MM.1S (cell line): ENCODE data around the gene INPP5D.
A peak's percentile ranks its signal among the peaks of the same experiment; 100 is the strongest.

Experiments used
- DNase-seq: peaks from one replicate; pipeline ENCODE4 v3.0.0-alpha.2; 2015
- H2AFZ ChIP-seq: fragments of 300-600 bp; sonication (generic); 2 replicates; pipeline ENCODE4 v1.6.0; 2016; ENCODE audit warnings: antibody characterized with exemption, low read length
- H3F3A ChIP-seq: fragments of 300-600 bp; sonication (generic); 2 replicates; pipeline ENCODE4 v1.6.1; 2016; ENCODE audit warnings: mild to moderate bottlenecking, antibody characterized with exemption, low read length, moderate library complexity, mixed read lengths; ENCODE audit not compliant: insufficient read depth
- H3K27ac ChIP-seq: fragments of 300-600 bp; sonication (generic); 2 replicates; pipeline ENCODE4 v1.5.1; 2016; ENCODE audit warnings: mild to moderate bottlenecking, low read length
- H3K27me3 ChIP-seq: fragments of 300-600 bp; sonication (generic); replicated peaks from 2 replicates; pipeline ENCODE4 v1.6.0; 2016; ENCODE audit warnings: low read length; ENCODE audit not compliant: insufficient read depth
- H3K36me3 ChIP-seq: fragments of 300-600 bp; sonication (generic); replicated peaks from 2 replicates; pipeline ENCODE4 v1.6.1; 2016; ENCODE audit warnings: mild to moderate bottlenecking, low read length, mixed read lengths; ENCODE audit not compliant: insufficient read depth
- H3K4me1 ChIP-seq: fragments of 300-600 bp; sonication (generic); 2 replicates; pipeline ENCODE4 v1.6.1; 2016; ENCODE audit warnings: low read length, mixed read lengths
- H3K4me2 ChIP-seq: fragments of 300-600 bp; sonication (generic); 2 replicates; pipeline ENCODE4 v1.6.0; 2016; ENCODE audit warnings: low read depth, low read length
- H3K4me3 ChIP-seq: fragments of 300-600 bp; sonication (generic); 2 replicates; pipeline ENCODE4 v1.5.1; 2016; ENCODE audit warnings: low read length, mixed read lengths
- H3K79me2 ChIP-seq: fragments of 300-600 bp; sonication (generic); 2 replicates; pipeline ENCODE4 v1.6.1; 2016; ENCODE audit warnings: mixed run types, low read length, mixed read lengths
- H3K9ac ChIP-seq: fragments of 300-600 bp; sonication (generic); 2 replicates; pipeline ENCODE4 v1.6.1; 2016; ENCODE audit warnings: low read length, mixed read lengths
- H3K9me2 ChIP-seq: fragments of 300-600 bp; sonication (generic); replicated peaks from 2 replicates; pipeline ENCODE4 v1.6.1; 2016; ENCODE audit warnings: mild to moderate bottlenecking, low read length, mixed read lengths; ENCODE audit not compliant: insufficient read depth
- H3K9me3 ChIP-seq: fragments of 300-600 bp; sonication (generic); replicated peaks from 2 replicates; pipeline ENCODE4 v1.6.1; 2016; ENCODE audit warnings: mild to moderate bottlenecking, low read length, mixed read lengths; ENCODE audit not compliant: insufficient read depth
- H4K20me1 ChIP-seq: fragments of 300-600 bp; sonication (generic); 2 replicates; pipeline ENCODE4 v1.6.1; 2016; ENCODE audit warnings: mild to moderate bottlenecking, low read length, moderate library complexity, mixed read lengths; ENCODE audit not compliant: insufficient read depth
- CTCF ChIP-seq: fragments of 300-600 bp; sonication (generic); IDR thresholded peaks from 2 replicates; pipeline ENCODE4 v1.5.1; 2016; ENCODE audit warnings: antibody characterized with exemption, low read length, mixed read lengths
- EZH2 ChIP-seq: fragments of 300-600 bp; sonication (generic); optimal IDR thresholded peaks from 2 replicates; pipeline ENCODE3; 2017; ENCODE audit warnings: low read depth, mild to moderate bottlenecking, antibody characterized with exemption, low read length, mixed read lengths
- EZH2phosphoT487 ChIP-seq: fragments of 300-600 bp; sonication (generic); IDR thresholded peaks from 2 replicates; pipeline ENCODE4 v1.6.1; 2018; ENCODE audit warnings: antibody characterized with exemption, low read length

The INPP5D gene

DNA sequence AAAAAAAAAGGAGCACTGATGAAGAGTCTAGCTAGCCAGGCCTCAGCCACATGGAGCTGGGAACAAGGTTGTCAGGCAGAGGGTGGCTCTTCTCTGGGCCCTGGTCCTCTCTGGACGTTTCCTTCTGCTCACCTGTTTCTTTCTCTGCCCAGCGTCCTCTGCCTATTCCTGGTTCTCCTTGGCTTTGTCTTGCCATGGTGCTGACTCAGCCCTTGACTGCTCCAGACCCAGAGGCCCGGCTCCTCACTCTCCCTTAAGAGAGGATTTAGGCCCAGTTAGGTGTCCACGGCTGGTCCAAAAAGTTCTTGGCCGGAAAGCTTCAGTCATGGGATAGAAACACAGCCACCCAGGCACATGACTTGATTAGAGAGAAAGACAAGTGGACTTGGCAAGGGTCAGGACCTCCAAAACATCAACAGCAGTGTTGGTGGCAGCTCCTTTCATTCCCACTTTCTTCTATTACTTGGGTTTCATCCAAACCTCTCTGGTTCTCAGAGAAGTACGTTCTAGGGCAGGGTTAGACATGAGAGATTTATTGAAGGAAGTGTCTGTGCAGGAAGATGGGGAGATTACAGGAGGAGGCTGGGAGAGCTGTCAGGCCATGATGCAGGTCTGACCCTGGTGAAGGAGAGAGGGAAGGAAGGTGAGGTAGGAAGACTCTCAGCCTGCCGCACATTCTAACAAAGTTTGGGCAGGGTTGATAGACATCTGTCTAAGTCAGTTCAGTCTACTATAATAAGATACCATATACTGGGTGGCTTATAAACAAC lies 176.9 kb downstream of the INPP5D start:
- H3K79me2 ChIP-seq, result no peaks in the 10 kb centered on the region
- H3K4me3 ChIP-seq, result no peak overlapping the region
- no peaks in the 10 kb centered on the region for H3K9me3 ChIP-seq
- 0 out of 2 replicates have a peak, but pooled peaks cover 4% of the 10 kb centered on the region for H3F3A ChIP-seq
- peaks cover 4% of the 10 kb centered on the region for H3K4me1 ChIP-seq
- H3K9ac ChIP-seq, result no peak overlapping the region
- H4K20me1 ChIP-seq, result no peaks in the 10 kb centered on the region
- DNase-seq, result no peak
- TF ChIP-seq EZH2phosphoT487, result no peak
- TF ChIP-seq EZH2, result no peak
- no peak for TF ChIP-seq CTCF
- no peak overlapping the region for H2AFZ ChIP-seq
- no peaks in the 10 kb centered on the region for H3K27me3 ChIP-seq
- H3K36me3 ChIP-seq, result no peaks in the 10 kb centered on the region
- no peaks in the 10 kb centered on the region for H3K9me2 ChIP-seq
- H3K4me2 ChIP-seq, result no peak overlapping the region
- no peak overlapping the region for H3K27ac ChIP-seq

DNA sequence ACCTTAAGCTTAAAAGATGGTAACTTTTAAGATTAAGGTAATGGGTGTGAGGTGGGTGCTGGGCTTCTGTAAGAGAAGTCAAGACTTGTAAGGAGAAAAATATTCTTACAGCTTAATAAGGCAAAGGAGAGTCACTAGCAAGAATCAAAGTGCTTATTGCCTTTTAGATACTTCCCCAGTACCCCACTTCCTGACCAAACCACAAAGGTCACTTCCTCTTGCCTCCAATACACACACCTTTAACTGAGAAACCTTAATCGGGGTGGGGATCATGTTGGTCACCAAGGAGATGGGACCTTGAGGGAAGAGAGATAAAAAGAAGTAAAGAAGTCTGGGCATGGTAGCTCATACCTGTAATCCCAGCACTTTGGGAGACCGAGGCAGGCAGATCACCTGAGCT lies 180.8 kb downstream of the INPP5D start:
- Histone ChIP-seq H3K4me2 (peak overlapping the region; percentile 54; the same call in 1 of the 2 replicates), H3K9me2 (no peaks in the 10 kb centered on the region), H4K20me1 (no peaks in the 10 kb centered on the region), H3K9ac (no peak overlapping the region), H3K27me3 (no peaks in the 10 kb centered on the region), H3K79me2 (no peaks in the 10 kb centered on the region), H3K9me3 (no peaks in the 10 kb centered on the region), H3F3A (0 out of 2 replicates have a peak, but pooled peaks cover 4% of the 10 kb centered on the region), H3K4me1 (peaks cover 4% of the 10 kb centered on the region), H2AFZ (0 out of 2 replicates have a peak overlapping the region, but pooled peaks have one; percentile 44), H3K36me3 (no peaks in the 10 kb centered on the region), H3K4me3 (no peak overlapping the region), H3K27ac (no peak overlapping the region)
- DNase-seq, result peak; percentile 59
- TF ChIP-seq EZH2phosphoT487 (no peak), CTCF (no peak), EZH2 (no peak)

DNA sequence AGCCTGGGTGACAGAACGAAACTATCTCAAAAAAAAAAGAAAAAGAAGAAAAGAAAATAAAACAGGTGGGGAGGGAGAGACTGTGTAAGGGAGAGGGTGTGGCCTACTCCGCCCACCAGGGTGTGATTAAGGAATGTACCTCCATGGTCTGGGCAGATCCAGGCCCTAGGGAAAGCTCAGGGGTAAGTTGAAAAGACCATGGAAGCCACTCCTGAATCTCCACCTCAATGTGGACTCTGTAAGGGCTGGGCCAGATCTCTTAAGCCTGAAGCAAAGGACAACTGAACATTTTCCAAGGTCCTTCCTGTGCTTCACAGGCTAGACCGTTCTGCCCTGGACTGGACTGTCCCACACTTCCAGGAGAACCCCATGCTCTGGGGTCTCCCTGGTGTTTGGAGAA lies 181.7 kb downstream of the INPP5D start:
- H4K20me1 ChIP-seq, result no peaks in the 10 kb centered on the region
- H3K79me2 ChIP-seq, result no peaks in the 10 kb centered on the region
- no peak overlapping the region for H2AFZ ChIP-seq
- H3K27me3 ChIP-seq, result no peaks in the 10 kb centered on the region
- H3K9ac ChIP-seq, result no peak overlapping the region
- DNase-seq, result no peak
- no peak overlapping the region for H3K27ac ChIP-seq
- no peaks in the 10 kb centered on the region for H3K9me2 ChIP-seq
- no peak overlapping the region for H3K4me3 ChIP-seq
- no peak overlapping the region for H3K4me2 ChIP-seq
- peaks cover 4% of the 10 kb centered on the region for H3K4me1 ChIP-seq
- 0 out of 2 replicates have a peak, but pooled peaks cover 4% of the 10 kb centered on the region for H3F3A ChIP-seq
- no peak for TF ChIP-seq CTCF
- no peak for TF ChIP-seq EZH2
- no peaks in the 10 kb centered on the region for H3K36me3 ChIP-seq
- H3K9me3 ChIP-seq, result no peaks in the 10 kb centered on the region
